IPS DF 19.7 (cell line): ENCODE measurements around the gene SUPT20HL1.
"Not testable (repeated sequence)": the region's sequence is repeated elsewhere in the genome, so short reads cannot be mapped to it uniquely, and the experiment has no call there.

ENCODE experiments used
- DNase-seq: peaks from one replicate; pipeline ENCODE4 v3.0.0-alpha.2; 2013; ENCODE audit warnings: low read depth, low spot score

SUPT20HL1 gene

GRCh38 chrX:24363432-24364181 is 3.2 kb downstream of the SUPT20HL1 start:
- not testable (repeated sequence) for DNase-seq

DNA sequence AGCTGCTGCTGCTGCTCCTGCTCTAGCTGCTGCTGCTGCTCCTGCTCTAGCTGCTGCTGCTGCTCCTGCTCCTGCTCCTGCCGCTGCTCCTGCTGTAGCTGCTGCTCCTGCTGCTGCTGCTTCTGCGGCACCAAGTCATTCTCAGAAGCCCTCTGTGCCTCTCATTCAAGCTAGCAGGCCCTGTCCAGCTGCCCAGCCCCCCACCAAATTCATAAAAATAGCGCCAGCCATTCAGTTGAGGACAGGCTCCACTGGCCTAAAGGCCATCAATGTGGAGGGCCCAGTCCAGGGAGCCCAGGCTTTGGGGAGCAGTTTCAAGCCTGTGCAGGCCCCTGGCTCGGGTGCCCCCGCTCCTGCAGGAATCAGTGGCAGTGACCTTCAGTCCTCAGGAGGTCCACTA is 3.9 kb downstream of the SUPT20HL1 start:
- no peak for DNase-seq

- no peak for DNase-seq
Observed at GRCh38 chrX:24364851-24365538, 4.6 kb downstream of the SUPT20HL1 start.

GRCh38 chrX:24366762-24367400 is 6.4 kb downstream of the SUPT20HL1 start:
- not testable (repeated sequence) for DNase-seq

DNA sequence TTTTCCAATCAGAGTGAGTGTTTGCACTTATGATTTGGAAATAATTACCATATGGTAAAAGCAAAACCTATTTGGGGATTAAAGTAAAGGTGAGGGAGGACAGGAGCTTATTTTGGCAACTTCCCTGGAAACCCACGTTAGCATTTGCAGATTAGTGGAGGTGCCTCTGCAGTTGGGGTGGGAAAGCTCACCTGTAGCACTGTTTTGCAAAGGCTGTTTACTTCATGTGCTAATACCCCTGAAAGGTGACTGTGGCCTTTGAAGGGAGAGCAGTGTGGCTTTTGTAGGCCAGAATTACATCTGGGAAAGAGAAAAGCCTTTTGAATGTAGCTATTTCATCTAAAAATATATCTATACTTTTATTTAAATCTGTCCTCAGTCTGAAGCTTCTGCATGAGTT is 9.4 kb downstream of the SUPT20HL1 start:
- DNase-seq = no peak

DNA sequence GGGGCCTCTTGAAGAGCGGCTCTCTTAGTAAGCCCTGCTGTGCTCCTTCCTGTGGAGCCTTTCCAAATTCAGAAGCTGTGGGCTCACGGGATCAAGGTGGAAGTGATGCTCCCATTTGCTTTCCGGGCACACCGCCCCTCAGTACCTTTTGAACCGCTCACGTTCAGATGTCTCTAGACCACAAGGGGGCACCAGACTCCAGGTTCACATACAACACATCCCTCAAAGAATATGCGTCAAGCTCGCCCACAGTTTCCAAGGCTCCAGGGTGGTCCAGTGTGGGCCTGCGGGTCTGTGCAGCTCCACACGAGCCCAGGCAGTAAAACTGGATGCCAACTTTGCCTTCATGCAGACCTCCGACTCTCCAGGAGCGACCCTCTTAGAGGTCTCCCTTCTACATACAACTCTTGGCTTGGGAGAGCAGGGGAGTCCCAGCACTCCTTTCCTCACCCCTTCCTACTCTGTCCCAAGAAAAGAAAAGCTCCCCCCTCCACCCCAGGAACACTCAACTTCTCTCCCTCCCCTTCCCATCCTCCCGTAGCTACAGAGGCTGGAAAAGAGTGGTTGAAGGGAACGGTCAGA is 11.0 kb downstream of the SUPT20HL1 start:
- no peak for DNase-seq

GRCh38 chrX:24372021-24372763 is 11.8 kb downstream of the SUPT20HL1 start:
- no peak for DNase-seq

GRCh38 chrX:24375600-24376131 is 15.2 kb downstream of the SUPT20HL1 start:
- no peak for DNase-seq

- DNase-seq = no peak
Observed at GRCh38 chrX:24376403-24376802, 16.0 kb downstream of the SUPT20HL1 start.

DNA sequence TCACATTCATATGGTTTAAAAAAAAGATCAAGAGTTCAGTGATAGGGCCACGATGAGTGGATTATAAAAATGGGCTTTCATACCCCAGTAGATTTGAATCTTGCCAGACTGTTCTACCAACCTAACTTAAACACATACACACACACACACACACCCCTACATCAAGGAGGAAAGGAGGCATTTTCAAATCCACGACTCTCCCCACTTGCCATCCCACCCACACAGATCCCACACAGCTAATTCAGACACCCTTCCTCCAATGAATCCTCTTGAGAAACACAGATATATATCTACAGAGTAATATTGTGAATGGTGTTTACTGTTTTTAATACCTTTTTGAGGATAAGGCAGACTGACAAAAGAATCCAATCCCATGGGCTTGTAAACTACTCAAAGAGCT is 16.8 kb downstream of the SUPT20HL1 start:
- DNase-seq = no peak

DNA sequence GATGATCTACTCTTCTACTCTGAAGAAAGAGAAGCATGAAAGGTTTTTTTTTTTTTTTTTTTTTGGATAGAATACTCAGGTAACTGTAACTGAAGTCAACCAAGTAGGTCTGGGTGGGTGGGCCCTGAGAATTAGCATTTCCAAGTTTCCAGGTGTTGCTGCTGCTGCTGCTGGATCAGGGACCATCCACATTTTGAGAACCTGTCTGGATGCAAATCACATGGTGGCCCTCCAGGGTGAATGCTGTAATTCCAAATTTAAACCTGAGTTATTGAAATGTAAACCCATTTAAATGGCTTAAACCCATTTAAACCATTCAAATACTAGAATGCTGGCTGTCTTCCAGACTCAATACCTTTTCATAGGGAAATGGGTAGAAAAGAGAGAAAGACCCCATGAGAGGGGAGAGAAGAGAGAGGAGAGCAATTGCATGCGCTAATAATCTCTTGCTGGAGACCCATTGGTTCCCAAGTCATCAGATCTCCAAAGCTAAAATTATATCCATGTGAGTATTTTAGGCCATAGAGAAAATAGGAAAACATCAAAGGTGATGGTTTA is 17.6 kb downstream of the SUPT20HL1 start:
- DNase-seq = no peak

- DNase-seq = no peak
Observed at GRCh38 chrX:24378706-24379105, 18.3 kb downstream of the SUPT20HL1 start.

DNA sequence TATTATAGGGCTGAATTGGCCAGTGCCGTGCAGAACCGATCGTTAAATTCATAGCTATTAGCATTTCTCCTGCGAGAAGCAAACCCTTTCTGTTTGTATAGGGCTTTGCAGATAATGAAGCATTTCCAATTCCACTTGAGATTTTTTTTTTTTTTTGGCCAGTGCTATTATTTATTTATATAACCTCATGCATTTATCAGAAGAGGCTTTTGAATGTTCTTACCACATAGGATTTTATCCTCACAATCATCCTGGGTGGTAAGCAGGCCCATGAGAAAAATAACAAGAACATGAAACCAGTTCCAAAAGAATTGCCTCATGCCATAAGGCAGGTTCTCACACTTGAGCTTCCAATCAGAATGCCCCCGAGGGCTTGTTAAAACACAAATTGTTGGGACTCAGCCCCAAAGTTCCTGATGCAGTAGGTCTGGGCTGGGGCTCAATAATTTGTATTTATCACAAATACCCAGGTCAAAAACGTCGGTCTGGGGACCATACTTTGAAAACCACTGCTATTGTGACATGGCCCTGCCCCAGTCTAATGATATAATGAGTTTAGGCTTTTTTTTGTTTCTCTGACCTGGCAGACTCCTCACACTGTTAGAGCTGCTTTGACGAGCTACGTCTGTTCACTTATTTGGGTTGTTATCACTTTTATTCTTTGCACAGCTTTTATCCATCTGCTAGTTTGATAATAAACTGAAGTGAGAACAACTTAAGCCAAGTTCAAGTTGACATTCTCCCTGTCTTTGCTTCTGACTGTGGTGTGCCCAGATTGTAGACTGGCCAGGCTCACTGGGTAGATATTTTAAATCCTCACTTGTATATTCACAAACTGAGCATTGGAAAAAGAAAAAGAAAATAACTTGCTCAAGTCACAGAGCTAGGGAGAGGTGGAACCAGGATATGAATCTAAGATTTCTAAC is 20.1 kb downstream of the SUPT20HL1 start:
- no peak for DNase-seq

DNA sequence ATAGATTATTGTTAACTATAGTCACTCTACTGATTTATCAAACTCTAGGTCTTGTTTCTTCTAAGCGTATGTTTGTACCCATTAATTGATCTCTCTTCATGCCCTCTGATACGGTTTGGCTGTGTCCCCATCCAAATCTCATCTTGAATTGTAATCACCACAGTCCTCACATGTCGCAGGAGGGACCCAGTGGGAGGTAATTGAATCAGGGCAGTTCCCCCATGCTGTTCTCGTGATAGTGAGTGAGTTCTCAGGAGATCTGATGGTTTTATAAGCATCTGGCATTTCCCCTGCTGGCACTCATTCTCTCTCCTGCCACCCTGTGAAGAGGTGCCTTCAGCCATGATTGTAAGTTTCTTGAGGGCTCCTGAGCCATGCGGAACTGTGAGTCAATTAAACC is 21.9 kb downstream of the SUPT20HL1 start:
- DNase-seq = not testable (repeated sequence)

DNA sequence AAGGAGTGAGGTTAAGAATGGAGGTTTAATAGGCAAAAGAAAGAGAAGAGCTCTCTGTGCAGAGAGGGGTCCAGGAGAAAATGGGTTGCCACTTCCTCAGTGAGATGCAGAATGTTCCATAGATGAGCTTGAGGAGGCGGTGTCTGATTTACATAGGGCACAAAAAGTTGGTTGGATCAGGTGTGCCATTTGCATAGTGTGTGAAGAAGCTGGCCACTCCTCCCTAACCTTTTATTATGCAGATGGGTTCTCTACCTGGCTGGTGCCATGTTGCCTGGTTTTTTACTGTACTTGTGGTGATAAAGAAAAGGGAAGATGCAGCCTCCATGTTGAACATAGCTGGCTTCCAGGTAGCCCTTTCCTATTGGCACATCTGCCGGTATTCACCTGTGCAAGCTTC is 27.3 kb downstream of the SUPT20HL1 start:
- no peak for DNase-seq

DNA sequence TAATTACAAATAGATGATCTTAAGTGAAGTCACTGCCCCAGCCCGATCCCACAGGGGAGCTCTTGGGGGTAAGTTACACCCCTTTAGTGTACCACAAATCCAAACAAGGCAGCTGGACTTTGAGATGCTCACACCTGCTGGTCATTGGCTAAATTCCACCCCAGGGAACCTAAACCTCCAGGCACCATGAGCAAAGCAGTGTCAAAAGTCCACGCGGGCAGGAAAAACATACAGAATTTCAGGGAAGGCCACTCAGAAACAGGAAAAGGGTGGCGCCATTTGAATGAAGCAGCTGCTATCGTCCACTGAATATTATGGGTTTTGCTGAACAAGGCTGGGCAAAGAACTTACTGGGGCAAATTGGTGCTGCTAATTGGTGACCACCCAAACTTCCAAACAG is 30.9 kb downstream of the SUPT20HL1 start:
- DNase-seq = no peak

GRCh38 chrX:24391843-24392242 is 31.4 kb downstream of the SUPT20HL1 start:
- no peak for DNase-seq

DNA sequence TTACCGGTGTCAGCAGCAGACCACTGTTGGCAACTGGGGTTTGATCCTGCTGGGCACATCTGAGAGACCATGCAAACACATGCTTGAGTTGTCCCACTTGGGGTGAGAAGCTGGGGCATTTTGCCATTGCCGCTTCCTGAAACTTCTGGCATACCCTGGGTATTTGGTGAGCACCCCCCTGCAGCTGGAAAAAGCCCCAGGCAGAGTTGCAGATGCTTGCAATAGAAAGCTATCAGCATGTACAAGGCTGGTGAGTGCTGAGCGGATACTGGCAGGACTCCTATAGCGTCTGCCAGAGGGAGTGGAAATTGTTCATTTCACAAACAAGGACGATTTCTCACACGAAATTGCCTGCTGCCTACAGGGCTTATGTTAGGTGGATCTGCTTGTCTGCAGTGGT is 32.3 kb downstream of the SUPT20HL1 start:
- no peak for DNase-seq

- peak; percentile 28 for DNase-seq
Observed at GRCh38 chrX:24395775-24396174, 35.3 kb downstream of the SUPT20HL1 start.
